Measurements from ENCODE around the gene MED7.

Gene MED7

GRCh38 chr5:157162919-157163510, 20.4 kb upstream of the MED7 start:
- no peak for DNase-seq (ENCODE audit: low spot score)

DNA sequence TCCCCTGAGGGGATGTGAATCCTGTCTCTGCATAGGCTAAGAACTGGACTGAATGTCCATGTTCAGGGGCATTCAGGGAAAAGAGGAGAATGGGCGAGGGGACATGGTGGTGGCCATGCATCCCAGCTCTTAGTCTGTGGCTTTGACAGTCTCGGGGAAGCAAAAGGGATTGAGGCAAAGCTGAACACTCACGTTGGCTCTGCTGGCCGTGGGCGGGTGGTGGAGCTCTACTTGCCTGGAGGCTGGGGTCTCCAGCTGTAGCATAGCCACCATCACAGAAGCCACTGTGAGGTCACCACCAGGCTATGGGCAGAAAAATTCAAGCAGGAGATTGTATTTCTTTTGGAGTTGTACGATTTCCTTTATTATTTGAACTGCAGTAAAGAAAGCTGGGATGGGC, 19.3 kb upstream of the MED7 start:
- no peak for DNase-seq (ENCODE audit: low spot score)

GRCh38 chr5:157160001-157160400, 17.3 kb upstream of the MED7 start:
- DNase-seq (ENCODE audit: low spot score) = no peak

- DNase-seq (ENCODE audit: low spot score) = no peak
Measured at GRCh38 chr5:157159209-157159751, 16.6 kb upstream of the MED7 start.

- DNase-seq (ENCODE audit: low spot score) = no peak
Measured at GRCh38 chr5:157157293-157157891, 14.7 kb upstream of the MED7 start.

DNA sequence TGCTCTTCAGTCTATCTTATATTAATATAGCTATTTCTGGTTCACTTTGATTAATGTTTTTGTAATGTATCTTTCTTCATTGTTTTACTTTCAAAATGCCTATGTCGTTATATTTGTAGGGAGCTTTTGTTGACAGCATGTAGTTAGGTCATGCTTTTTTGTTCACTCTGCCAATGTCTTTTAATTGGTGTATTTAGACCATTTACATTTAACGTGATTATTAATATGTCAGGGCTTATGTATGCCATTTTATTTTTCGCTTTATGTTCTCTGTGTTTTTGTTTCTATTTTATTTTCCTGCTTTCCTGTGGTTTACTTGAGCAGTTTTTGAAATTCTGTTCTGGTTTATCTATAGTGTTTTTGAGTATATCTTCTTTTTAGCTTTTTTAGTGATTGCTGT, 12.6 kb upstream of the MED7 start:
- no peak for DNase-seq (ENCODE audit: low spot score)

DNA sequence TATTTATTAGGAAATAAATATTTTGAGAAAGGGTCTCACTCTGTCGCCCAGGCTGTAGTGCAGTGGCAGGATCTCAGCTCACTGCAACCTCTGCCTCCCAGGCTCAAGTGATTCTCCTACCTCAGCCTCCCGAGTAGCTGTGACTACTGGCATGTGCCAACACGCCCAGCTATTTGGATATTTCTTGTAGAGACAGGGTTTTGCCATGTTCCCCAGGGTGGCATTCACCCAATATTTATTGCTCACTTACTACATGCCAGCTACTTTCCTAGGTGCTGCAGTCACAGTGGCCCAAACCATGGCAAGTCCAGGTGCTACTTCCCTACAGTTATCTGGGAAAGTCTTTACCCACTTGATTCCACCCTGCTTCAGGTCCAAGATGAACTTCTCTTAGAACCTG, 8.3 kb upstream of the MED7 start:
- no peak for DNase-seq (ENCODE audit: low spot score)

- peak; percentile 68 for DNase-seq (ENCODE audit: low spot score)
Measured at GRCh38 chr5:157148734-157149615, 6.3 kb upstream of the MED7 start.

GRCh38 chr5:157143127-157143971, 684 bp upstream of the MED7 start:
- DNase-seq (ENCODE audit: low spot score) = peak; percentile 62

GRCh38 chr5:157137691-157138090, 5.0 kb downstream of the MED7 start:
- no peak for DNase-seq (ENCODE audit: low spot score)

GRCh38 chr5:157132281-157132612, 10.4 kb downstream of the MED7 start:
- no peak for DNase-seq (ENCODE audit: low spot score)

DNA sequence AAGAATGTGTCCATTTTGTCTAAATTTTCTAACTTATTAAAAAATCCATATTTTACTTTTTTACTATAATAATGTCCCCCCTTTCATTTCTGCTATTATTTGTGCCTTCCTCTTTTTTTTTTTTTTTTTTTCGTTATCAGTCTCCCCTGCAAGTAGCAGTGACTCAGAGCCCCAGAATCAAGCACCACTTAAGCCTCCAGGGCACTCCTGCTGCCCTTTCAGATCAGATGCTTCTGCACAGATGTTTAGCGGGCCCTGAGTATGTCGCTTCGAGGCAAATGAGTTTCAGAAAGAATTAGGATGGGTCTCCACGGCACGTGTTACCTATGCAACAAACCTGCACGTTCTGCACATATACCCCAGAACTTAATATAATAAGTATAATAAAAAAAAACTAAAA, 11.7 kb downstream of the MED7 start:
- no peak for DNase-seq (ENCODE audit: low spot score)

DNA sequence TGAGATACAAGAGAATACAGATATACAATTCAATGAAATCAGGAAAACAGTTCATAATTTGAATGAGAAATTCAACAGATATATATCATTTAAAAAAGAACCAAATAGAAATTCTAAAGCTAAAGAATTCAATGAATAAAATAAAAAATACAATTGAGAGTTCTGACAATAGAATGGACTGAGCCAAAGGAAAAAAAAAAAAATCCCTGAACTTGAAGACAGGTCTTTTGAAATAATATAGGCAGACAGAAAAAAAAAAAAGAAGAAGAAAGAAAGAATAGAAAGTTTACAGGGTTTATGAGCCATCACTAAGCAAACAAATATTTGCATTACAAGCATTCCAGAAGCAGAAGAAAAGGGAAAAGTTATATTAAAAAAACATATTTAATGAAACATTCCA, 21.0 kb downstream of the MED7 start:
- no peak for DNase-seq (ENCODE audit: low spot score)

- no peak for DNase-seq (ENCODE audit: low spot score)
Measured at GRCh38 chr5:157120102-157120501, 22.6 kb downstream of the MED7 start.

GRCh38 chr5:157116483-157116954, 26.1 kb downstream of the MED7 start:
- DNase-seq (ENCODE audit: low spot score) = no peak

GRCh38 chr5:157115502-157115901, 27.2 kb downstream of the MED7 start:
- DNase-seq (ENCODE audit: low spot score) = no peak

DNA sequence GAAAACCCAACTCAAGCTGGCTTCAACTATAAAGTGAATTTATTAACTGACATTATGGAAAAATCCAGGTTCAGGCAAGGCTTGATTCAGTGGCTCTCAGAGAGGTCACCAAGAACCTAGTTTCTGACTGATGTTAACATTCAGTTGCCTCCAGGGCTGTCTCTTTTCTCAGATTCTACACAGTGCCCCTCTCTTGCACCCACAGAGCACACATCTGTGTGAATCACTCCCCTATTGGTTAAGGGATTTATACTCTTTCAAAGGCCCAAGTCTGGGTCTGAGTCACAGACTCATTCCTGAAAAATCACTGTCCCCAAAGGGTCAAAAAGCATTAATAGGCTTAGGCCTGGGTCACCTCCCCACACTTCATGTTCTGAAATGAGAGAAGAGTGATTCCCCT, 27.7 kb downstream of the MED7 start:
- no peak for DNase-seq (ENCODE audit: low spot score)

DNA sequence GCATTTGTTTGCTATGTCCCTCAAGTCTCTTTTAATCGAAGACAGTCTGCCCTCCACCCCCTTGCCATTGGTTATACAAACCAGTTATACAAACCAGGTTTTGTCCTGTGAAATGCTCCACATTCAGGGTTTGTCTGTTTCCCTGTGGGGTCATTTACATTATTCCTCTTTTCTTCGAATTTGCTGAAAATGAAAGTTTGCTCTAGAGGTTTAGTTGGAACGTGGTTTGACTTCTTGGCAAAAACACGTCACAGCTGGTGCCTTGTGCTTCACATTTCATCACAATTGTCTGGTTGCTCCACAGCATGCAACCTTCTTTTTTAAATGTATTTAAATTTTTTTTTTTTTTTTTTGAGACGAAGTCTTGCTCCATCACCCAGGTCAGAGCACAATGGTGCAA, 29.7 kb downstream of the MED7 start:
- DNase-seq (ENCODE audit: low spot score) = peak; percentile 37

GRCh38 chr5:157109744-157110143, 32.9 kb downstream of the MED7 start:
- DNase-seq (ENCODE audit: low spot score) = no peak

- DNase-seq (ENCODE audit: low spot score) = no peak
Measured at GRCh38 chr5:157108976-157109375, 33.7 kb downstream of the MED7 start, which contains the start of gene HAVCR2. HAVCR2 (minus strand) TSS chr5:157109044; CDS start chr5:157108983, 61 bp downstream.

- DNase-seq (ENCODE audit: low spot score) = no peak
Measured at GRCh38 chr5:157107508-157107907, 35.2 kb downstream of the MED7 start.

Measured in AG08396 (cell line).